ENCODE results near the gene DUSP2.

DNA sequence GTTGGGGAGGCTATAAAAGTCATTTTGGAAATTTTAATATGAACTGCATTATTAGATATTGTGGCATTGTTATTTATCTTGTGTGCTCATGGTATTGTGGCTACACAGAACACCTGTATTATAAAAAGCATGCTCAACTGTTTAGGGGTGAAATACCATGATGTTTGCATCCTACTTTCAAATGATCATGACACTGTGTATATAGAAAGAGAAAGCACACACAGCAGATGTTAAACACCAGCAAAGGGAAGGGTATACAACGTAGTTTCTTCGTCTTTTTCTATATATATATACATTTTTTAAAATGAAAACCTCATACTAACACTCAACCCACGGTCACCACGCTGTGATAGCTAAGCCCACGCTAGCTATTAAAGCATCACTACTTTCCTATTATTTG lies 36.3 kb upstream of the DUSP2 start:
- TF ChIP-seq EP300 (IDR thresholded peaks at IDR 0.05) (no peak), POLR2A (IDR thresholded peaks at IDR 0.05) (no peak)
- TF ChIP-seq, protein P1, sequence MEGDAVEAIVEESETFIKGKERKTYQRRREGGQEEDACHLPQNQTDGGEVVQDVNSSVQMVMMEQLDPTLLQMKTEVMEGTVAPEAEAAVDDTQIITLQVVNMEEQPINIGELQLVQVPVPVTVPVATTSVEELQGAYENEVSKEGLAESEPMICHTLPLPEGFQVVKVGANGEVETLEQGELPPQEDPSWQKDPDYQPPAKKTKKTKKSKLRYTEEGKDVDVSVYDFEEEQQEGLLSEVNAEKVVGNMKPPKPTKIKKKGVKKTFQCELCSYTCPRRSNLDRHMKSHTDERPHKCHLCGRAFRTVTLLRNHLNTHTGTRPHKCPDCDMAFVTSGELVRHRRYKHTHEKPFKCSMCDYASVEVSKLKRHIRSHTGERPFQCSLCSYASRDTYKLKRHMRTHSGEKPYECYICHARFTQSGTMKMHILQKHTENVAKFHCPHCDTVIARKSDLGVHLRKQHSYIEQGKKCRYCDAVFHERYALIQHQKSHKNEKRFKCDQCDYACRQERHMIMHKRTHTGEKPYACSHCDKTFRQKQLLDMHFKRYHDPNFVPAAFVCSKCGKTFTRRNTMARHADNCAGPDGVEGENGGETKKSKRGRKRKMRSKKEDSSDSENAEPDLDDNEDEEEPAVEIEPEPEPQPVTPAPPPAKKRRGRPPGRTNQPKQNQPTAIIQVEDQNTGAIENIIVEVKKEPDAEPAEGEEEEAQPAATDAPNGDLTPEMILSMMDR (IDR thresholded peaks at IDR 0.05), result no peak

All from sigmoid colon (tissue), 4 donors.